Smooth muscle cell (in vitro differentiated cells): ENCODE measurements around the gene NQO2. TPM values are rescaled to one million over a fixed set of nuclear protein-coding genes. Genes with fewer than 3 reads are reported as not detected.

Experiments used
- DNase-seq: peaks from one replicate; lab custom pipeline; 2025; ENCODE audit not compliant: unreplicated experiment; lab: John Stamatoyannopoulos, UW
- H2AFZ ChIP-seq: fragments of 200-600 bp; sonication (generic); 2 replicates; pipeline ENCODE4 v1.6.0; 2016; ENCODE audit warnings: antibody characterized with exemption, low read depth, mild to moderate bottlenecking
- H3F3A ChIP-seq: fragments of 200-600 bp; sonication (generic); 2 replicates; pipeline ENCODE4 v1.6.0; 2017; ENCODE audit warnings: antibody characterized with exemption, low read depth
- H3K27ac ChIP-seq: fragments of 200-600 bp; sonication (generic); 2 replicates; pipeline ENCODE4 v1.5.1; 2016; ENCODE audit warnings: low read depth, mild to moderate bottlenecking
- H3K27me3 ChIP-seq: fragments of 200-600 bp; sonication (generic); 2 replicates; pipeline ENCODE4 v1.6.1; 2016; ENCODE audit warnings: low read depth, mild to moderate bottlenecking
- H3K36me3 ChIP-seq: fragments of 200-600 bp; sonication (generic); 2 replicates; pipeline ENCODE4 v1.5.1; 2016; ENCODE audit warnings: low read depth
- H3K4me1 ChIP-seq: fragments of 200-600 bp; sonication (generic); 2 replicates; pipeline ENCODE4 v1.5.1; 2016; ENCODE audit warnings: low read depth
- H3K4me2 ChIP-seq: fragments of 200-600 bp; sonication (generic); 2 replicates; pipeline ENCODE4 v1.6.0; 2016; ENCODE audit warnings: mild to moderate bottlenecking
- H3K4me3 ChIP-seq: fragments of 200-600 bp; sonication (generic); 2 replicates; pipeline ENCODE4 v1.5.1; 2016; ENCODE audit warnings: mild to moderate bottlenecking
- H3K79me2 ChIP-seq: fragments of 200-600 bp; sonication (generic); 2 replicates; pipeline ENCODE4 v1.6.0; 2016; ENCODE audit warnings: low read depth, mild to moderate bottlenecking
- H3K9ac ChIP-seq: fragments of 200-600 bp; sonication (generic); 2 replicates; pipeline ENCODE4 v1.6.0; 2016; ENCODE audit warnings: low read depth
- H3K9me3 ChIP-seq: fragments of 200-600 bp; sonication (generic); replicated peaks from 2 replicates; pipeline ENCODE4 v1.5.1; 2016; ENCODE audit warnings: low read depth
- H4K20me1 ChIP-seq: fragments of 200-600 bp; sonication (generic); 2 replicates; pipeline ENCODE4 v1.6.0; 2016; ENCODE audit warnings: low read depth
- CTCF ChIP-seq: fragments of 200-600 bp; sonication (generic); IDR thresholded peaks from 2 replicates; pipeline ENCODE4 v1.5.1; 2017; ENCODE audit warnings: borderline replicate concordance, mild to moderate bottlenecking, antibody characterized with exemption; ENCODE audit not compliant: insufficient read depth, poor library complexity, severe bottlenecking
- WGBS: methylation state at CpG from one replicate; pipeline ENCODE4 v1.1.7; 2016; ENCODE audit warnings: low lambda C conversion rate; 5-methylcytosine and 5-hydroxymethylcytosine counted together
- polyA plus RNA-seq: library from polyadenylated mRNA; unstranded; fragments of >200 nt; fragmentation: Nextera tagmentation; extraction: Ambion mirVana; gene quantifications from 2 replicates; pipeline ENCODE4 v1.2.1, GENCODE V29; 2016
- small RNA-seq: library from RNA; depleted of rRNA; stranded (forward); fragments of <200 nt; gene quantifications from one replicate; pipeline ENCODE3, GENCODE V24; 2014
- total RNA-seq: library from RNA; depleted of rRNA; stranded (reverse); fragments of >200 nt; gene quantifications from 2 replicates; pipeline ENCODE4 v1.2.3, GENCODE V29; 2014

NQO2 gene
- total and polyA plus RNA-seq, 2 experiments from 2014 or later, result 12.9 to 49.0 TPM

GRCh38 chr6:3063733-3064700, 64.3 kb downstream of the NQO2 start:
- Histone ChIP-seq H3K27me3 (no peaks in the 10 kb centered on the region), H3K4me1 (no peaks in the 10 kb centered on the region), H3K9ac (peak overlapping the region; percentile 26), H3K9me3 (no peaks in the 10 kb centered on the region), H3K36me3 (no peaks in the 10 kb centered on the region), H4K20me1 (peaks cover 2% of the 10 kb centered on the region), H3K27ac (peak overlapping the region; percentile 52), H3K4me2 (peak overlapping the region; percentile 94), H2AFZ (peak overlapping the region; percentile 49), H3K79me2 (peaks cover 1% of the 10 kb centered on the region), H3K4me3 (peak overlapping the region; percentile 71), H3F3A (peaks cover 6% of the 10 kb centered on the region)
- 3% methylated on average over 75 of the region's 85 CpGs for WGBS
- TF ChIP-seq CTCF, result no peak
- peak; percentile 76 for DNase-seq

- WGBS, result under 1% methylated on average over 83 of the region's 112 CpGs
- H3K79me2 ChIP-seq, result peaks cover 47% of the 10 kb centered on the region
- no peak for TF ChIP-seq CTCF
These were observed 68.9 kb downstream of the NQO2 start, which contains the start of gene RIPK1 for GRCh38 chr6:3068329-3069214. Gene RIPK1, plus strand, starts transcription at chr6:3068494. Its CDS starts 8,330 bp downstream, at chr6:3076824.

More at GRCh38 chr6:3068329-3069214, 68.9 kb downstream of the NQO2 start, which contains the start of gene RIPK1:
- peak within 1 kb of the TSS; percentile 93 for H3K9ac ChIP-seq
- no peaks in the 10 kb centered on the region for H3K9me3 ChIP-seq
- H3K36me3 ChIP-seq, result no peaks in the 10 kb centered on the region
- no peaks in the 10 kb centered on the region for H3F3A ChIP-seq
- peak within 1 kb of the TSS; percentile 93 for H3K27ac ChIP-seq
- peak within 1 kb of the TSS; percentile 99 for H3K4me3 ChIP-seq
- peak within 1 kb of the TSS; percentile 92 for H2AFZ ChIP-seq
- no peaks in the 10 kb centered on the region for H3K4me1 ChIP-seq
- peaks cover 30% of the 10 kb centered on the region for H4K20me1 ChIP-seq
- peak; percentile 77 for DNase-seq
- H3K4me2 ChIP-seq, result peak within 1 kb of the TSS; percentile 99
- no peaks in the 10 kb centered on the region for H3K27me3 ChIP-seq

Small RNA genes lying within 50 kb of the gene (small RNA-seq; reads per million reads assigned to genes)
- gene AL133351.4, result not detected

Other genes starting within 250 kb of the NQO2 start
- 0.90 and 0.99 TPM in 2 replicates for gene MYLK4, start 249.0 kb upstream of the NQO2 start, total RNA-seq
- 0.21 TPM in 1 of 2 replicates, not detected in the other for gene MYLK4, start 249.0 kb upstream of the NQO2 start, polyA plus RNA-seq
- gene WRNIP1, start 234.5 kb upstream of the NQO2 start, total RNA-seq, result 20.0 and 27.0 TPM in 2 replicates
- 29.6 and 33.8 TPM in 2 replicates for gene WRNIP1, start 234.5 kb upstream of the NQO2 start, polyA plus RNA-seq
- gene SERPINB1, start 158.0 kb upstream of the NQO2 start, total RNA-seq, result 10.5 and 14.8 TPM in 2 replicates
- 17.7 and 21.9 TPM in 2 replicates for gene SERPINB1, start 158.0 kb upstream of the NQO2 start, polyA plus RNA-seq
- 22.4 and 23.7 TPM in 2 replicates for gene SERPINB9, start 96.6 kb upstream of the NQO2 start, total RNA-seq
- gene SERPINB9, start 96.6 kb upstream of the NQO2 start, polyA plus RNA-seq, result 12.9 and 14.5 TPM in 2 replicates
- 67.8 and 85.1 TPM in 2 replicates for gene SERPINB6, start 28.3 kb upstream of the NQO2 start, total RNA-seq
- gene SERPINB6, start 28.3 kb upstream of the NQO2 start, polyA plus RNA-seq, result 116 and 118 TPM in 2 replicates
- gene RIPK1, start 68.6 kb downstream of the NQO2 start, total RNA-seq, result 11.8 and 12.2 TPM in 2 replicates
- 8.7 and 15.9 TPM in 2 replicates for gene RIPK1, start 68.6 kb downstream of the NQO2 start, polyA plus RNA-seq
- 21.3 and 33.3 TPM in 2 replicates for gene BPHL, start 118.8 kb downstream of the NQO2 start, total RNA-seq
- gene BPHL, start 118.8 kb downstream of the NQO2 start, polyA plus RNA-seq, result 43.6 and 57.8 TPM in 2 replicates
- 201 and 236 TPM in 2 replicates for gene TUBB2A, start 157.7 kb downstream of the NQO2 start, total RNA-seq
- 272 and 448 TPM in 2 replicates for gene TUBB2A, start 157.7 kb downstream of the NQO2 start, polyA plus RNA-seq
- gene TUBB2B, start 227.8 kb downstream of the NQO2 start, total RNA-seq, result 55.7 and 62.1 TPM in 2 replicates
- 22.7 and 52.2 TPM in 2 replicates for gene TUBB2B, start 227.8 kb downstream of the NQO2 start, polyA plus RNA-seq